Breast epithelium (tissue), 4 donors: ENCODE data around the gene ERO1B. TPM values are rescaled to one million over a fixed set of nuclear protein-coding genes. Genes with fewer than 3 reads are reported as not detected.
"Not testable (repeated sequence)": the region's sequence is repeated elsewhere in the genome, so short reads cannot be mapped to it uniquely, and the experiment has no call there.

ENCODE experiments used
- DNase-seq, 2 donors: peaks; one replicate each; pipeline ENCODE4 v3.0.0-alpha.2; 2019; ENCODE audit warnings: low spot score in 2 of 2
- H3K27ac ChIP-seq, 2 donors: fragments of 200-600 bp; sonication (generic) in 1 of 2; one replicate each; pipeline ENCODE4 v1.5.1; 2016 to 2019; ENCODE audit warnings: mild to moderate bottlenecking in 1 of 2
- H3K27me3 ChIP-seq, 2 donors: fragments of 200-600 bp; sonication (generic) in 1 of 2; one replicate each; pipeline versions ENCODE4 v1.5.1 to v1.6.0; 2017 to 2019; ENCODE audit warnings: control low read depth in 1 of 2, mild to moderate bottlenecking in 1 of 2
- H3K36me3 ChIP-seq: fragments of 200-600 bp; one replicate; pipeline ENCODE4 v1.5.1; 2019
- H3K4me1 ChIP-seq, 2 donors: fragments of 200-600 bp; sonication (generic); one replicate each; pipeline ENCODE4 v1.5.1; 2016 to 2019; ENCODE audit warnings: control low read depth in 1 of 2
- H3K4me3 ChIP-seq, 3 donors: fragments of 200-600 bp; sonication (generic); 1 replicate in 2 of 3; 2 replicates in 1 of 3; pipeline ENCODE4 v1.5.1; 2016 to 2019; ENCODE audit warnings: mild to moderate bottlenecking in 3 of 3, moderate library complexity in 2 of 3
- H3K9me3 ChIP-seq, 2 donors: fragments of 200-600 bp; sonication (generic) in 1 of 2; one replicate each; pipeline ENCODE4 v1.5.1; 2016 to 2019; ENCODE audit warnings: control low read depth in 1 of 2
- POLR2A ChIP-seq: fragments of 450-650 bp; IDR thresholded peaks from one replicate; pipeline ENCODE4 v1.6.1; 2016; ENCODE audit warnings: antibody characterized with exemption, mild to moderate bottlenecking, moderate library complexity
- POLR2AphosphoS5 ChIP-seq, 3 donors: sonication (generic); formaldehyde crosslinking; IDR thresholded peaks; one replicate each; pipeline ENCODE4 v1.6.1; 2017; ENCODE audit warnings: antibody characterized with exemption in 3 of 3
- intact Hi-C: fragments of 100-400 bp; cut with DNase I; formaldehyde crosslinking; loops from one replicate; pipeline ENCODE4 v1.15.1; 2023; ENCODE audit warnings: low total_unique reads
- total RNA-seq, 3 donors: library from RNA; depleted of rRNA; stranded (reverse); fragments of >200 nt; gene quantifications; one replicate each; pipeline ENCODE4 v1.1.0, GENCODE V29; 2016
- TF ChIP-seq, protein P1 (sequence below), 3 donors: fragments of 450-650 bp; IDR thresholded peaks; one replicate each; pipeline ENCODE4 v1.5.1; 2016 to 2017; ENCODE audit warnings: antibody characterized with exemption in 3 of 3, mild to moderate bottlenecking in 3 of 3, moderate library complexity in 3 of 3

Gene ERO1B
- total RNA-seq, 3 donors from 2014 or later = 9.0 to 23.1 (median 17.0) TPM

GRCh38 chr1:236315518-236315917 lies 33.8 kb upstream of the ERO1B start:
- no peaks in the 10 kb centered on the region for H3K36me3 ChIP-seq
- H3K9me3 ChIP-seq = no peaks in the 10 kb centered on the region
- H3K4me3 ChIP-seq = no peak overlapping the region
- DNase-seq = no peak
- intact Hi-C loops = no loop called here
- no peaks in the 10 kb centered on the region for H3K4me1 ChIP-seq
- no peaks in the 10 kb centered on the region for H3K27me3 ChIP-seq
- TF ChIP-seq, protein P1, sequence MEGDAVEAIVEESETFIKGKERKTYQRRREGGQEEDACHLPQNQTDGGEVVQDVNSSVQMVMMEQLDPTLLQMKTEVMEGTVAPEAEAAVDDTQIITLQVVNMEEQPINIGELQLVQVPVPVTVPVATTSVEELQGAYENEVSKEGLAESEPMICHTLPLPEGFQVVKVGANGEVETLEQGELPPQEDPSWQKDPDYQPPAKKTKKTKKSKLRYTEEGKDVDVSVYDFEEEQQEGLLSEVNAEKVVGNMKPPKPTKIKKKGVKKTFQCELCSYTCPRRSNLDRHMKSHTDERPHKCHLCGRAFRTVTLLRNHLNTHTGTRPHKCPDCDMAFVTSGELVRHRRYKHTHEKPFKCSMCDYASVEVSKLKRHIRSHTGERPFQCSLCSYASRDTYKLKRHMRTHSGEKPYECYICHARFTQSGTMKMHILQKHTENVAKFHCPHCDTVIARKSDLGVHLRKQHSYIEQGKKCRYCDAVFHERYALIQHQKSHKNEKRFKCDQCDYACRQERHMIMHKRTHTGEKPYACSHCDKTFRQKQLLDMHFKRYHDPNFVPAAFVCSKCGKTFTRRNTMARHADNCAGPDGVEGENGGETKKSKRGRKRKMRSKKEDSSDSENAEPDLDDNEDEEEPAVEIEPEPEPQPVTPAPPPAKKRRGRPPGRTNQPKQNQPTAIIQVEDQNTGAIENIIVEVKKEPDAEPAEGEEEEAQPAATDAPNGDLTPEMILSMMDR (IDR thresholded peaks at IDR 0.05) = no peak
- TF ChIP-seq POLR2A = no peak
- no peak for TF ChIP-seq POLR2AphosphoS5 (IDR thresholded peaks at IDR 0.05)
- H3K27ac ChIP-seq = no peak overlapping the region

- TF ChIP-seq POLR2AphosphoS5 (IDR thresholded peaks at IDR 0.05) = no peak
- TF ChIP-seq, protein P1 (IDR thresholded peaks at IDR 0.05) = no peak
- no peak for TF ChIP-seq POLR2A
- Histone ChIP-seq H3K36me3 (no peaks in the 10 kb centered on the region), H3K4me3 (no peak overlapping the region), H3K9me3 (no peaks in the 10 kb centered on the region), H3K27me3 (no peaks in the 10 kb centered on the region), H3K27ac (no peak overlapping the region), H3K4me1 (no peaks in the 10 kb centered on the region)
- no peak for DNase-seq
- intact Hi-C loops = no loop called here
Observed at GRCh38 chr1:236315092-236315491, 33.3 kb upstream of the ERO1B start.

DNA sequence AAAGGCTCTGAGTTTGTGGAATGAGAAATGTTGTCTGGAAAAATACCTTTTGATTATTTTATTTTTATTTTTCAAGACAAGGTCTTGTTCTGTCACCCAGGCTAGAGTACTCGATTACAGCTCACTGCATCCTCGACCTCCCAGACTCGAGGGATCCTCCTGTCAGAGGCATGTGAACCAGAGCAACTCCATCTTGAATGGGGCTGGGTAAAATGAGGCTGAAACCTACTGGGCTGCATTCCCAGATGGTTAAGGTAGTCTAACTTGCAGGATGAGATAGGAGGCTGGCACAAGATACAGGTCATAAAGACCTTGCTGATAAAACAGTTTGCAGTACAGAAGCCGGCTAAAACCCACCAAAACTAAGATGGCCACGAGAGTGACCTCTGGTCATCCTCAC lies 32.3 kb upstream of the ERO1B start:
- H3K4me1 ChIP-seq, H3K9me3 ChIP-seq, H3K36me3 ChIP-seq, H3K27ac ChIP-seq, H3K27me3 ChIP-seq, intact Hi-C loops, DNase-seq, H3K4me3 ChIP-seq: not testable (repeated sequence)

DNA sequence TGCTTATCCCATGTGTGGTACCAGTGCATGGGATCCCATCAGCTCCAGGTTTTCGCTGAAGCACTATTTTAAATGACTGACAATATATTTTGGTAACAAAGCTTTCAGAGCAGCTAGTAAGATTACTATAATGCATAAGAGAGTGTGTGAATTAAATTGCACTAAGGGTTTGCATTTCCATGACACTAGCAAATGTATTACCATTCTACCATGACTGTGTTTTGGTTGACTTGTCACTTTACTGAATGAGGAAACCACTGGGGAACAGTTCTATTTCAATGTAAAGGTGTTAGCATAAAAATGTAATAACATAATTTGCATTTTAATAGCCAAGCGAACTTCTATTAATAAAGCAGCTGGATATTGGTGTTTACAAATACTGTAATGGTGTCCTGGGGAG lies 31.7 kb upstream of the ERO1B start:
- no peaks in the 10 kb centered on the region for H3K4me1 ChIP-seq
- intact Hi-C loops = no loop called here
- no peaks in the 10 kb centered on the region for H3K9me3 ChIP-seq
- no peak overlapping the region for H3K4me3 ChIP-seq
- no peak overlapping the region for H3K27ac ChIP-seq
- no peaks in the 10 kb centered on the region for H3K27me3 ChIP-seq
- no peaks in the 10 kb centered on the region for H3K36me3 ChIP-seq
- DNase-seq = no peak
- TF ChIP-seq, protein P1 (IDR thresholded peaks at IDR 0.05) = no peak
- no peak for TF ChIP-seq POLR2A
- TF ChIP-seq POLR2AphosphoS5 (IDR thresholded peaks at IDR 0.05) = no peak

DNA sequence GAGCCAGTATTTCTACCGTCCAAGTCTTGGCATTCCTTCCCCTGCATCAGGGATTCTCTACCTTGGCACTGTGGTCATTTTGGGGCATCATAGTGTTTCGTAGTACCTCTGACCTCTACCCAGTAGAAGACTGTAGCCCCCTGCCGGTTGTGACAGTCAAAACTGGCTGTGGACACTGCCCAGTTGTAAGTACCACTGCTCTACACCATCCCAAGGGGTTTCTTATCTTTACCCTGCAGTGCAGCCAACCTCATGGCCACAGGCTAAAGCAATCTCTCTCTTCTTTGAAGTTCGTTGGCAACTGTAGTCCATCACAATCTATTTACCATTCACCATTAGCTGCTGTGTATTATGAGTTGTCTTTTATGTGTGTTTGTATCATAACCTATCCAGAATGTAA lies 29.3 kb upstream of the ERO1B start:
- DNase-seq = no peak
- no peaks in the 10 kb centered on the region for H3K36me3 ChIP-seq
- no peaks in the 10 kb centered on the region for H3K9me3 ChIP-seq
- no peaks in the 10 kb centered on the region for H3K4me1 ChIP-seq
- no peak overlapping the region for H3K27ac ChIP-seq
- no peak for TF ChIP-seq POLR2AphosphoS5 (IDR thresholded peaks at IDR 0.05)
- no peak for TF ChIP-seq POLR2A
- TF ChIP-seq, protein P1 (IDR thresholded peaks at IDR 0.05) = no peak
- intact Hi-C loops = no loop called here
- H3K27me3 ChIP-seq = no peaks in the 10 kb centered on the region
- no peak overlapping the region for H3K4me3 ChIP-seq

DNA sequence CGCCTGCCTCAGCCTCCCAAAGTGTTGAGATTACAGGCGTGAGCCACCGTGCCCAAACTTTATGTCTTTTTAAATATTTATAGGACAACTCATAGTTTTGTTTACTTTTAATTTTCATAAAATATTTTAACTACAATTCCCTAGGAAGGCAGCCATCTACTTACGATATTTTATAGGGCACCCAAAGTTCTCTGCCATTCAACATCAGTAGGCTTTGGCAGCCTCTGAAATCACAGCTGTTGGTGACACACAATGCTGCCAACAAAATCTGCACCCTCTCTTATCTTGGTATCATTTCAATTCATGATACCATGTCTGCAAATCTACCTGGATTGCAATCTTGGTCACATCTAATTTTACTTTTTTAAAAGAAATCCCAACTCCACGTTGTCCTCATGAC lies 27.1 kb upstream of the ERO1B start:
- H3K36me3 ChIP-seq = no peaks in the 10 kb centered on the region
- H3K27ac ChIP-seq = no peak overlapping the region
- TF ChIP-seq POLR2AphosphoS5 (IDR thresholded peaks at IDR 0.05) (no peak), POLR2A (no peak)
- TF ChIP-seq, protein P1 (IDR thresholded peaks at IDR 0.05) = no peak
- intact Hi-C loops = no loop called here
- no peak for DNase-seq
- no peaks in the 10 kb centered on the region for H3K27me3 ChIP-seq
- no peaks in the 10 kb centered on the region for H3K4me1 ChIP-seq
- H3K9me3 ChIP-seq = no peaks in the 10 kb centered on the region
- H3K4me3 ChIP-seq = no peak overlapping the region
